Measurements from ENCODE around the gene LACTBL1. TPM values are rescaled to one million over a fixed set of nuclear protein-coding genes. Genes with fewer than 3 reads are reported as not detected.
A peak's percentile ranks its signal among the peaks of the same experiment; 100 is the strongest.
"Not testable (repeated sequence)": the region's sequence is repeated elsewhere in the genome, so short reads cannot be mapped to it uniquely, and the experiment has no call there.

LACTBL1 gene
- total RNA-seq, 1 donor from 2014 or later, result not detected

- H3K4me3 Mint-ChIP-seq (ENCODE audit: low read depth), result peak within 1 kb of the TSS; percentile 93
- no peaks in the 10 kb centered on the region for H3K27me3 Mint-ChIP-seq
- peak within 1 kb of the TSS; percentile 98 for H3K27ac Mint-ChIP-seq
- peaks cover 10% of the 10 kb centered on the region for H3K9me3 Mint-ChIP-seq (ENCODE audit: low read depth)
- H3K36me3 Mint-ChIP-seq (ENCODE audit: insufficient read depth), result peaks cover 22% of the 10 kb centered on the region
- H3K4me1 Mint-ChIP-seq (ENCODE audit: low read depth), result peaks cover 8% of the 10 kb centered on the region
- peak; percentile 93 for DNase-seq (ENCODE audit: low spot score, unreplicated experiment)
- TF ChIP-seq CTCF (IDR thresholded peaks at IDR 0.05; ENCODE audit: unreplicated experiment), result peak; percentile 38
These were observed 46.6 kb upstream of the LACTBL1 start, which contains the start of gene KDM1A for GRCh38 chr1:23019094-23019862. Gene KDM1A, plus strand, starts transcription at chr1:23019468. Its CDS starts 129 bp downstream, at chr1:23019597.

- no peaks in the 10 kb centered on the region for H3K27me3 Mint-ChIP-seq
- peaks cover 18% of the 10 kb centered on the region for H3K36me3 Mint-ChIP-seq (ENCODE audit: insufficient read depth)
- peaks cover 8% of the 10 kb centered on the region for H3K9me3 Mint-ChIP-seq (ENCODE audit: low read depth)
- TF ChIP-seq CTCF (IDR thresholded peaks at IDR 0.05; ENCODE audit: unreplicated experiment), result no peak
- H3K4me3 Mint-ChIP-seq (ENCODE audit: low read depth), result peak overlapping the region; percentile 86
- H3K27ac Mint-ChIP-seq, result peak overlapping the region; percentile 98
- H3K4me1 Mint-ChIP-seq (ENCODE audit: low read depth), result peaks cover 8% of the 10 kb centered on the region
- no peak for DNase-seq (ENCODE audit: low spot score, unreplicated experiment)
These were observed 46.0 kb upstream of the LACTBL1 start for GRCh38 chr1:23018661-23019093.

- no peaks in the 10 kb centered on the region for H3K36me3 Mint-ChIP-seq (ENCODE audit: insufficient read depth)
- TF ChIP-seq CTCF (IDR thresholded peaks at IDR 0.05; ENCODE audit: unreplicated experiment), result no peak
- no peaks in the 10 kb centered on the region for H3K27me3 Mint-ChIP-seq
- H3K9me3 Mint-ChIP-seq (ENCODE audit: low read depth), result no peaks in the 10 kb centered on the region
- no peak overlapping the region for H3K4me3 Mint-ChIP-seq (ENCODE audit: low read depth)
- peaks cover 1% of the 10 kb centered on the region for H3K4me1 Mint-ChIP-seq (ENCODE audit: low read depth)
- DNase-seq (ENCODE audit: low spot score, unreplicated experiment), result no peak
- H3K27ac Mint-ChIP-seq, result no peak overlapping the region
These were observed 41.0 kb upstream of the LACTBL1 start for GRCh38 chr1:23013657-23014056.

GRCh38 chr1:23010025-23010424 lies 37.4 kb upstream of the LACTBL1 start:
- not testable (repeated sequence) for H3K27me3 Mint-ChIP-seq; H3K4me3 Mint-ChIP-seq (ENCODE audit: low read depth); DNase-seq (ENCODE audit: low spot score, unreplicated experiment); H3K9me3 Mint-ChIP-seq (ENCODE audit: low read depth); H3K36me3 Mint-ChIP-seq (ENCODE audit: insufficient read depth); H3K27ac Mint-ChIP-seq; H3K4me1 Mint-ChIP-seq (ENCODE audit: low read depth)

GRCh38 chr1:23008901-23009300 lies 36.2 kb upstream of the LACTBL1 start:
- no peak overlapping the region for H3K27ac Mint-ChIP-seq
- H3K9me3 Mint-ChIP-seq (ENCODE audit: low read depth), result no peaks in the 10 kb centered on the region
- H3K27me3 Mint-ChIP-seq, result no peaks in the 10 kb centered on the region
- no peaks in the 10 kb centered on the region for H3K36me3 Mint-ChIP-seq (ENCODE audit: insufficient read depth)
- no peak for TF ChIP-seq CTCF (IDR thresholded peaks at IDR 0.05; ENCODE audit: unreplicated experiment)
- DNase-seq (ENCODE audit: low spot score, unreplicated experiment), result no peak
- H3K4me1 Mint-ChIP-seq (ENCODE audit: low read depth), result peaks cover 6% of the 10 kb centered on the region
- H3K4me3 Mint-ChIP-seq (ENCODE audit: low read depth), result no peak overlapping the region

- no peak overlapping the region for H3K27ac Mint-ChIP-seq
- H3K27me3 Mint-ChIP-seq, result peaks cover 2% of the 10 kb centered on the region
- H3K4me1 Mint-ChIP-seq (ENCODE audit: low read depth), result peaks cover 5% of the 10 kb centered on the region
- DNase-seq (ENCODE audit: low spot score, unreplicated experiment), result no peak
- no peak overlapping the region for H3K4me3 Mint-ChIP-seq (ENCODE audit: low read depth)
- TF ChIP-seq CTCF (IDR thresholded peaks at IDR 0.05; ENCODE audit: unreplicated experiment), result no peak
- peaks cover 9% of the 10 kb centered on the region for H3K9me3 Mint-ChIP-seq (ENCODE audit: low read depth)
- H3K36me3 Mint-ChIP-seq (ENCODE audit: insufficient read depth), result no peaks in the 10 kb centered on the region
These were observed 34.4 kb upstream of the LACTBL1 start for GRCh38 chr1:23007106-23007505.

GRCh38 chr1:23004769-23005168 lies 32.1 kb upstream of the LACTBL1 start:
- H3K27ac Mint-ChIP-seq; DNase-seq (ENCODE audit: low spot score, unreplicated experiment); H3K4me1 Mint-ChIP-seq (ENCODE audit: low read depth); H3K9me3 Mint-ChIP-seq (ENCODE audit: low read depth); H3K4me3 Mint-ChIP-seq (ENCODE audit: low read depth); H3K36me3 Mint-ChIP-seq (ENCODE audit: insufficient read depth); H3K27me3 Mint-ChIP-seq: not testable (repeated sequence)
